T-cell (primary cell): ENCODE measurements around the gene SRPRB. TPM values are rescaled to one million over a fixed set of nuclear protein-coding genes. Genes with fewer than 3 reads are reported as not detected.

Experiments
- ATAC-seq, 4 experiments: fragments of 200-7000 bp in 3 of 4; fragments of 150-1000 bp in 1 of 4; cut with Tn5 transposase; replicated peaks in 1 of 4; 1 replicate in 3 of 4; 2 replicates in 1 of 4; pipeline ENCODE4 v1.10.0; 2021; ENCODE audit warnings: moderate library complexity in 3 of 4, mild to moderate bottlenecking in 2 of 4, moderate number of reproducible peaks in 1 of 4
- CTCF ChIA-PET, 2 donors: fragments of 300-600 bp; sonication (Branson Sonifier 250); formaldehyde crosslinking; loops; one replicate each; lab custom pipeline; 2022; ENCODE audit warnings: antibody characterized with exemption in 2 of 2; lab: Charles Lee
- POLR2A ChIA-PET, 2 donors: fragments of 300-600 bp; sonication (Branson Sonifier 250); formaldehyde crosslinking; loops; one replicate each; lab custom pipeline; 2022; ENCODE audit warnings: antibody characterized with exemption in 2 of 2; lab: Charles Lee
- DNase-seq, 35 experiments: peaks; one replicate each; pipeline versions ENCODE4 v3.0.0 to v3.0.0-alpha.2; 2013 to 2023
- H3K27ac ChIP-seq: one replicate; pipeline ENCODE4 v1.5.1; 2013; ENCODE audit warnings: low read length
- H3K27me3 ChIP-seq, 2 experiments: replicated peaks in 1 of 2; 1 replicate in 1 of 2; 2 replicates in 1 of 2; pipeline versions ENCODE4 v1.6.1 to v1.7.0; 2013; ENCODE audit warnings: low read length in 1 of 2, mixed read lengths in 1 of 2; ENCODE audit not compliant: control insufficient read depth in 2 of 2, insufficient read depth in 2 of 2; ENCODE audit errors: extremely low read depth in 1 of 2
- H3K36me3 ChIP-seq, 2 donors: 1 replicate in 1 of 2; 2 replicates in 1 of 2; pipeline versions ENCODE4 v1.6.1 to v1.7.0; 2013; ENCODE audit warnings: low read length in 1 of 2; ENCODE audit not compliant: control insufficient read depth in 2 of 2, insufficient read depth in 1 of 2; ENCODE audit errors: extremely low read depth in 1 of 2
- H3K4me1 ChIP-seq, 2 experiments: 1 replicate in 1 of 2; 2 replicates in 1 of 2; pipeline versions ENCODE4 v1.6.1 to v1.7.0; 2013; ENCODE audit warnings: low read length in 2 of 2, mixed read lengths in 1 of 2; ENCODE audit not compliant: insufficient read depth in 2 of 2, control insufficient read depth in 1 of 2; ENCODE audit errors: extremely low read depth in 1 of 2
- H3K4me3 ChIP-seq, 2 donors: 1 replicate in 1 of 2; 2 replicates in 1 of 2; pipeline versions ENCODE4 v1.5.1 to v1.7.0; 2013; ENCODE audit warnings: mild to moderate bottlenecking in 2 of 2, low read length in 1 of 2, moderate library complexity in 1 of 2; ENCODE audit not compliant: control insufficient read depth in 1 of 2; ENCODE audit errors: extremely low read depth in 1 of 2
- H3K9me3 ChIP-seq: 2 replicates; pipeline ENCODE4 v1.7.0; 2013
- H3K27ac Mint-ChIP-seq, 2 donors: one replicate each; pipeline ENCODE4 v1.8.0; 2020 to 2021; ENCODE audit warnings: mild to moderate bottlenecking in 2 of 2, mixed read lengths in 2 of 2
- H3K27me3 Mint-ChIP-seq, 2 donors: one replicate each; pipeline ENCODE4 v1.8.0; 2021 to 2022; ENCODE audit warnings: mixed read lengths in 2 of 2
- H3K36me3 Mint-ChIP-seq: one replicate; pipeline ENCODE4 v1.8.0; 2021; ENCODE audit warnings: mixed read lengths
- H3K4me1 Mint-ChIP-seq, 3 donors: one replicate each; pipeline ENCODE4 v1.8.0; 2020 to 2022; ENCODE audit warnings: mixed read lengths in 3 of 3, mild to moderate bottlenecking in 1 of 3
- H3K4me3 Mint-ChIP-seq, 3 donors: one replicate each; pipeline ENCODE4 v1.8.0; 2020 to 2022; ENCODE audit warnings: mild to moderate bottlenecking in 3 of 3, mixed read lengths in 3 of 3, moderate library complexity in 3 of 3
- H3K9me3 Mint-ChIP-seq, 3 donors: one replicate each; pipeline ENCODE4 v1.8.0; 2020 to 2022; ENCODE audit warnings: mixed read lengths in 3 of 3
- WGBS: methylation state at CpG from one replicate; pipeline ENCODE4 v1.1.5; 2013; ENCODE audit warnings: missing lambda C conversion rate; ENCODE audit not compliant: insufficient coverage; 5-methylcytosine and 5-hydroxymethylcytosine counted together
- total RNA-seq, 35 experiments: library from RNA in 6 of 35; stranded (reverse) in 6 of 35; fragments of 120-200 nt in 1 of 35; gene quantifications; one replicate each; pipeline versions ENCODE4 v1.2.1 to v1.2.4 and lab custom pipeline; 2013 to 2026

Gene SRPRB
- total RNA-seq, 5 donors from 2014 or later (not counting 1 experiment from before 2014, with no cell fraction given) = 26.9 to 50.3 (median 45.6) TPM

GRCh38 chr3:133866141-133866540, 60.5 kb downstream of the SRPRB start:
- no peaks in the 10 kb centered on the region for H3K9me3 Mint-ChIP-seq
- no peak overlapping the region for H3K4me3 Mint-ChIP-seq
- ATAC-seq = no peak
- ChIA-PET POLR2A (no interaction called here), CTCF (no interaction called here)
- H3K36me3 ChIP-seq = no peaks in the 10 kb centered on the region
- no peak overlapping the region for H3K27ac Mint-ChIP-seq
- no CpG with 5 or more reads among the region's 3 CpGs for WGBS
- peaks cover 0 to 19% of the 10 kb centered on the region in 2 experiments for H3K27me3 ChIP-seq
- H3K4me1 ChIP-seq = no peaks in the 10 kb centered on the region
- no peaks in the 10 kb centered on the region for H3K4me1 Mint-ChIP-seq
- peaks cover 7 to 11% of the 10 kb centered on the region in 2 donors for H3K27me3 Mint-ChIP-seq
- H3K36me3 Mint-ChIP-seq = no peaks in the 10 kb centered on the region
- H3K9me3 ChIP-seq = no peaks in the 10 kb centered on the region
- no peak overlapping the region for H3K27ac ChIP-seq
- no peak overlapping the region for H3K4me3 ChIP-seq
- DNase-seq = no peak

GRCh38 chr3:133868186-133868585, 62.6 kb downstream of the SRPRB start:
- CTCF ChIA-PET = interaction anchor here in 1 of 2 donors (1.2 kb wide), 1 partner anchor 61 kb away, joined by 3 read pairs; no protein-coding TSS in a partner anchor

GRCh38 chr3:133868758-133869475, 63.3 kb downstream of the SRPRB start:
- no peaks in the 10 kb centered on the region for H3K4me1 ChIP-seq
- H3K36me3 Mint-ChIP-seq = no peaks in the 10 kb centered on the region
- H3K27me3 ChIP-seq = peaks cover 0 to 28% of the 10 kb centered on the region in 2 experiments
- POLR2A ChIA-PET = no interaction called here
- CTCF ChIA-PET = no interaction called here
- no peak overlapping the region for H3K4me3 Mint-ChIP-seq
- peaks cover 8 to 17% of the 10 kb centered on the region in 2 donors for H3K27me3 Mint-ChIP-seq
- no peak overlapping the region for H3K4me3 ChIP-seq
- no peaks in the 10 kb centered on the region for H3K4me1 Mint-ChIP-seq
- WGBS = 67% methylated on average over 5 of the region's 7 CpGs
- no peaks in the 10 kb centered on the region for H3K9me3 Mint-ChIP-seq
- no peak for DNase-seq
- H3K9me3 ChIP-seq = no peaks in the 10 kb centered on the region
- no peak overlapping the region for H3K27ac Mint-ChIP-seq
- H3K36me3 ChIP-seq = no peaks in the 10 kb centered on the region
- no peak for ATAC-seq
- no peak overlapping the region for H3K27ac ChIP-seq

More at GRCh38 chr3:133868186-133868585, 62.6 kb downstream of the SRPRB start:
- H3K9me3 ChIP-seq = no peaks in the 10 kb centered on the region
- H3K27me3 ChIP-seq = peaks cover 0 to 26% of the 10 kb centered on the region in 2 experiments
- no peaks in the 10 kb centered on the region for H3K4me1 Mint-ChIP-seq
- H3K4me3 Mint-ChIP-seq = no peak overlapping the region
- WGBS = 90% methylated on average over 8 of the region's 8 CpGs
- H3K27me3 Mint-ChIP-seq = peaks cover 7 to 13% of the 10 kb centered on the region in 2 donors
- DNase-seq = no peak
- H3K4me3 ChIP-seq = no peak overlapping the region
- POLR2A ChIA-PET = no interaction called here
- H3K27ac ChIP-seq = no peak overlapping the region
- H3K36me3 ChIP-seq = no peaks in the 10 kb centered on the region
- H3K36me3 Mint-ChIP-seq = no peaks in the 10 kb centered on the region
- H3K9me3 Mint-ChIP-seq = no peaks in the 10 kb centered on the region
- H3K4me1 ChIP-seq = no peaks in the 10 kb centered on the region
- no peak for ATAC-seq
- no peak overlapping the region for H3K27ac Mint-ChIP-seq

GRCh38 chr3:133869586-133869985, 64.0 kb downstream of the SRPRB start:
- H3K4me3 Mint-ChIP-seq = no peak overlapping the region
- no peak overlapping the region for H3K27ac Mint-ChIP-seq

GRCh38 chr3:133870822-133871221, 65.2 kb downstream of the SRPRB start:
- H3K4me1 ChIP-seq = no peaks in the 10 kb centered on the region
- no peaks in the 10 kb centered on the region for H3K9me3 ChIP-seq
- DNase-seq (no peak), ATAC-seq (no peak)
- H3K27me3 ChIP-seq = peaks cover 0 to 28% of the 10 kb centered on the region in 2 experiments
- H3K27ac ChIP-seq = no peak overlapping the region
- ChIA-PET CTCF (no interaction called here), POLR2A (no interaction called here)
- H3K36me3 ChIP-seq = no peaks in the 10 kb centered on the region
- Mint-ChIP-seq H3K9me3 (no peaks in the 10 kb centered on the region), H3K27me3 (peaks cover 11 to 18% of the 10 kb centered on the region in 2 donors), H3K4me3 (no peak overlapping the region), H3K4me1 (no peaks in the 10 kb centered on the region), H3K36me3 (no peaks in the 10 kb centered on the region), H3K27ac (no peak overlapping the region)
- no peak overlapping the region for H3K4me3 ChIP-seq

More at GRCh38 chr3:133869586-133869985, 64.0 kb downstream of the SRPRB start:
- Mint-ChIP-seq H3K27me3 (peaks cover 11 to 17% of the 10 kb centered on the region in 2 donors), H3K36me3 (no peaks in the 10 kb centered on the region), H3K4me1 (no peaks in the 10 kb centered on the region), H3K9me3 (no peaks in the 10 kb centered on the region)
- H3K4me1 ChIP-seq = no peaks in the 10 kb centered on the region
- CTCF ChIA-PET = no interaction called here
- no peak overlapping the region for H3K27ac ChIP-seq
- H3K36me3 ChIP-seq = no peaks in the 10 kb centered on the region
- no peak for ATAC-seq
- no peak for DNase-seq
- POLR2A ChIA-PET = no interaction called here
- WGBS = 92% methylated on average over 2 of the region's 6 CpGs
- H3K4me3 ChIP-seq = no peak overlapping the region
- peaks cover 0 to 28% of the 10 kb centered on the region in 2 experiments for H3K27me3 ChIP-seq
- H3K9me3 ChIP-seq = no peaks in the 10 kb centered on the region

Other genes starting within 250 kb of the SRPRB start
- 100 to 1,000 TPM; 179 to 204 (median 192) TPM for gene CDV3, start 232.1 kb upstream of the SRPRB start, total RNA-seq
- 10 to 100 TPM; 27.8 to 37.8 (median 30.0) TPM for gene TOPBP1, start 143.9 kb upstream of the SRPRB start, total RNA-seq
- 10 to 100 TPM in 2 of 5 donors, 1 to 10 TPM in 2, under 1 TPM in 1; 0.65 to 15.3 (median 9.8) TPM for gene TF, start 59.4 kb upstream of the SRPRB start, total RNA-seq
- gene RAB6B, start 90.1 kb downstream of the SRPRB start, total RNA-seq = 1 to 10 TPM in 2 of 5 donors, under 1 TPM in 3; 0.23 to 2.4 (median 0.76) TPM
- under 1 TPM in 3 of 5 donors, not detected in 2; 0.18 to 0.39 (median 0.25) TPM for gene SLCO2A1, start 224.1 kb downstream of the SRPRB start, total RNA-seq